Body of pancreas (tissue), 4 donors: ENCODE results near the gene GTSF1L. TPM values are rescaled to one million over a fixed set of nuclear protein-coding genes. Genes with fewer than 3 reads are reported as not detected.

Source experiments
- ATAC-seq: fragments of 150-250 bp; one replicate; pipeline ENCODE4 v1.9.1; 2016
- DNase-seq, 4 donors: peaks; one replicate each; pipeline ENCODE4 v3.0.0-alpha.2; 2019
- H3K27ac ChIP-seq, 4 donors: fragments of 200-600 bp; sonication (generic); 1 replicate in 3 of 4; 2 replicates in 1 of 4; pipeline versions ENCODE4 v1.5.1 to v1.6.1; 2016 to 2019; ENCODE audit warnings: mild to moderate bottlenecking in 1 of 4, mixed read lengths in 1 of 4, moderate library complexity in 1 of 4
- H3K27me3 ChIP-seq, 2 donors: fragments of 200-600 bp; sonication (generic); one replicate each; pipeline ENCODE4 v1.6.0; 2016; ENCODE audit warnings: mild to moderate bottlenecking in 1 of 2
- H3K36me3 ChIP-seq, 2 donors: fragments of 200-600 bp; sonication (generic); replicated peaks in 1 of 2; 2 replicates each; pipeline ENCODE4 v1.5.1; 2016; ENCODE audit warnings: low read depth in 2 of 2; ENCODE audit not compliant: insufficient read depth in 1 of 2
- H3K4me1 ChIP-seq: fragments of 200-600 bp; sonication (generic); one replicate; pipeline ENCODE4 v1.6.0; 2016
- H3K4me3 ChIP-seq, 2 donors: fragments of 200-600 bp; sonication (generic); 1 replicate in 1 of 2; 2 replicates in 1 of 2; pipeline ENCODE4 v1.5.1; 2016 to 2019
- H3K9me3 ChIP-seq, 3 donors: fragments of 200-600 bp; sonication (generic); 1 replicate in 2 of 3; 2 replicates in 1 of 3; pipeline ENCODE4 v1.5.1; 2016
- CTCF ChIP-seq, 7 experiments: fragments of 450-650 bp in 4 of 7; fragments of 200-600 bp in 3 of 7; sonication (generic) in 3 of 7; IDR thresholded peaks; one replicate each; pipeline ENCODE4 v1.5.1; 2016 to 2019; ENCODE audit warnings: antibody characterized with exemption in 7 of 7
- POLR2A ChIP-seq, 3 donors: fragments of 450-650 bp; IDR thresholded peaks; one replicate each; pipeline ENCODE4 v1.6.1; 2016; ENCODE audit warnings: antibody characterized with exemption in 3 of 3, mild to moderate bottlenecking in 2 of 3
- WGBS, 2 donors: methylation state at CpG; one replicate each; pipeline ENCODE4 v1.1.5; 2017; 5-methylcytosine and 5-hydroxymethylcytosine counted together
- intact Hi-C: fragments of 100-400 bp; cut with DNase I; formaldehyde crosslinking; loops from one replicate; pipeline ENCODE4 v1.15.1; 2023
- total RNA-seq, 2 donors: library from RNA; depleted of rRNA; stranded (reverse); fragments of >200 nt; gene quantifications; one replicate each; pipeline ENCODE4 v1.1.0, GENCODE V29; 2016

The GTSF1L gene
- total RNA-seq, 2 donors from 2014 or later: not detected

- Histone ChIP-seq H3K4me1 (no peaks in the 10 kb centered on the region), H3K9me3 (no peaks in the 10 kb centered on the region), H3K27ac (no peak overlapping the region), H3K4me3 (no peak overlapping the region), H3K36me3 (no peaks in the 10 kb centered on the region), H3K27me3 (no peaks in the 10 kb centered on the region)
- DNase-seq: peak in 1 of 4 donors; percentile 45
- intact Hi-C loops: no loop called here
- no peak for ATAC-seq
- WGBS, 2 donors: 66% methylated on average over 9 of the region's 9 CpGs
- TF ChIP-seq CTCF (IDR thresholded peaks at IDR 0.05): no peak
These were observed 35.7 kb downstream of the GTSF1L start for GRCh38 chr20:43690943-43691598.

DNA sequence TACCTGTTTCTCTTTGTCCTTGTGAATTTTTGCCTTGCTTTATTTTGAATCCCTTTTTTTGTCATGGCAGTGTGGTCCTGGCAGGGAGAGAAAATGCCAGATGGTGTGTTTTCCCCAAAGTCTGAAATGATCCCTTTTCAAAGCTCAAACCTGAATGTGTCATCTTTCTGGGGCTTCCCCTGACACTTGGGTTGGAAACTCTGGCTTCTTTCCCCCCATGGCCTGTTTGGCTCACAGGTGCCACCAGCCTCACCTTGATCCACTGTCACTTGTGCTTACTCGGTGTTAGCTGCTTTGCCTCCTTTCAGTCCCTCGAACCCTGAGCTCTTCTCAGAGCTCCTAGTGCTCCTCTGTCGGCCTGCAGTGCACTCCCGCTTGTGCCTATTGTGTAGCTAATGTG lies 37.6 kb downstream of the GTSF1L start:
- 75 to 89% methylated on average over 4 of the region's 4 CpGs for WGBS, 2 donors
- Histone ChIP-seq H3K4me3 (no peak overlapping the region), H3K36me3 (no peaks in the 10 kb centered on the region), H3K27me3 (no peaks in the 10 kb centered on the region), H3K27ac (no peak overlapping the region), H3K4me1 (no peaks in the 10 kb centered on the region), H3K9me3 (no peaks in the 10 kb centered on the region)
- TF ChIP-seq CTCF (IDR thresholded peaks at IDR 0.05): no peak
- no peak for TF ChIP-seq POLR2A (IDR thresholded peaks at IDR 0.05)
- intact Hi-C loops: loop anchor here (10.0 kb wide), 1 partner anchor 154 kb away; no protein-coding TSS in a partner anchor
- DNase-seq (no peak), ATAC-seq (no peak)

DNA sequence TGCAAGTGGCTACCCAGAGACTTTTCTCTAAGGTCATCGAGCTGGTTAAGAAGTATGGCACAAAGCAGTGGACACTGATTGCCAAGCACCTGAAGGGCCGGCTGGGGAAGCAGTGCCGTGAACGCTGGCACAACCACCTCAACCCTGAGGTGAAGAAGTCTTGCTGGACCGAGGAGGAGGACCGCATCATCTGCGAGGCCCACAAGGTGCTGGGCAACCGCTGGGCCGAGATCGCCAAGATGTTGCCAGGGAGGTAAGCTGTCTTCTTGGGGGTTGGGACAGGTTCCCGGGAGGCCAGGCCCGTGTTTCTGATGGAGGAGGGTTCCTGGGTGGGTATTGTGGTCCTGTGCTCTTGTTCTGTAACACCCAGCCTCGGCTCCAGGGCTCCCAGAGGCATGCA lies 40.0 kb downstream of the GTSF1L start:
- Histone ChIP-seq H3K27ac (no peak overlapping the region), H3K9me3 (no peaks in the 10 kb centered on the region), H3K36me3 (no peaks in the 10 kb centered on the region), H3K4me1 (peaks cover 15% of the 10 kb centered on the region), H3K4me3 (no peak overlapping the region), H3K27me3 (no peaks in the 10 kb centered on the region)
- TF ChIP-seq CTCF (IDR thresholded peaks at IDR 0.05): no peak
- TF ChIP-seq POLR2A (IDR thresholded peaks at IDR 0.05): no peak
- intact Hi-C loops: loop anchor here (10.0 kb wide), 1 partner anchor 152 kb away; no protein-coding TSS in a partner anchor
- WGBS, 2 donors: 87 to 90% methylated on average over 8 to 13 of the region's 13 CpGs
- DNase-seq (no peak), ATAC-seq (no peak)

GRCh38 chr20:43682446-43682845 lies 44.4 kb downstream of the GTSF1L start:
- Histone ChIP-seq H3K27me3 (no peaks in the 10 kb centered on the region), H3K4me3 (no peak overlapping the region), H3K36me3 (no peaks in the 10 kb centered on the region), H3K4me1 (peaks cover 28% of the 10 kb centered on the region), H3K27ac (peak overlapping the region; percentile 89 to 94 (median 91)), H3K9me3 (no peaks in the 10 kb centered on the region)
- intact Hi-C loops: loop anchor here (10.0 kb wide), 1 partner anchor 148 kb away; no protein-coding TSS in a partner anchor
- ATAC-seq: no peak
- 49 to 62% methylated on average over 7 to 9 of the region's 9 CpGs for WGBS, 2 donors
- TF ChIP-seq CTCF (IDR thresholded peaks at IDR 0.05): no peak
- no peak for TF ChIP-seq POLR2A (IDR thresholded peaks at IDR 0.05)
- peak; percentile 17 to 35 (median 30) for DNase-seq

- Histone ChIP-seq H3K27me3 (no peaks in the 10 kb centered on the region), H3K9me3 (no peaks in the 10 kb centered on the region), H3K36me3 (no peaks in the 10 kb centered on the region), H3K27ac (peak overlapping the region; percentile 89 to 94 (median 91)), H3K4me1 (peaks cover 28% of the 10 kb centered on the region), H3K4me3 (peak overlapping the region in 1 of 2 donors; percentile 1)
- WGBS, 2 donors: 7% methylated on average over 2 of the region's 2 CpGs; no CpG with 5 or more reads in 1 of the 2 donors
- DNase-seq (peak; percentile 21 to 55 (median 41)), ATAC-seq (peak; percentile 45)
- intact Hi-C loops: loop anchor here (10.0 kb wide), 1 partner anchor 147 kb away; no protein-coding TSS in a partner anchor
- TF ChIP-seq POLR2A (IDR thresholded peaks at IDR 0.05) (no peak), CTCF (IDR thresholded peaks at IDR 0.05) (no peak)
These were observed 44.8 kb downstream of the GTSF1L start for GRCh38 chr20:43681991-43682410.
